BJ (cell line): ENCODE data around the gene NPTX1. TPM values are rescaled to one million over a fixed set of nuclear protein-coding genes. Genes with fewer than 3 reads are reported as not detected.

ENCODE experiments used
- CTCF ChIA-PET: fragments of 350-600 bp; formaldehyde crosslinking; extraction: SDS; loops from one replicate; lab custom pipeline; 2021; ENCODE audit warnings: antibody characterized with exemption, inconsistent platforms; lab: Yijun Ruan, JAX
- POLR2A ChIA-PET: fragments of 300-600 bp; sonication (Branson Sonifier 250); formaldehyde crosslinking; extraction: SDS; loops from one replicate; lab custom pipeline; 2021; ENCODE audit warnings: antibody characterized with exemption; lab: Charles Lee
- DNase-seq: peaks from one replicate; pipeline ENCODE4 v3.0.0-alpha.2; 2011; ENCODE audit warnings: low read depth
- H3K27me3 ChIP-seq: 2 replicates; pipeline ENCODE4 v1.6.0; 2011; ENCODE audit warnings: low read length; ENCODE audit not compliant: control insufficient read depth, insufficient read depth
- H3K36me3 ChIP-seq: 2 replicates; pipeline ENCODE4 v1.5.1; 2011; ENCODE audit warnings: low read length; ENCODE audit not compliant: control insufficient read depth, insufficient read depth
- H3K4me3 ChIP-seq: 2 replicates; pipeline ENCODE4 v1.5.1; 2011; ENCODE audit warnings: low read depth, mild to moderate bottlenecking, control low read depth, low read length
- polyA plus RNA-seq: library from polyadenylated mRNA; depleted of rRNA; stranded (reverse); fragments of >200 nt; gene quantifications from 2 replicates; pipeline ENCODE4 v1.2.3, GENCODE V29; 2011
- TF ChIP-seq, protein P1 (sequence below): IDR thresholded peaks from 2 replicates; pipeline ENCODE4 v1.5.1; 2011; ENCODE audit warnings: low read depth, mild to moderate bottlenecking, control low read depth, inconsistent platforms, low read length, moderate library complexity; ENCODE audit not compliant: insufficient read depth

Gene NPTX1
- polyA plus RNA-seq, 1 experiment, result 0.43 TPM

DNA sequence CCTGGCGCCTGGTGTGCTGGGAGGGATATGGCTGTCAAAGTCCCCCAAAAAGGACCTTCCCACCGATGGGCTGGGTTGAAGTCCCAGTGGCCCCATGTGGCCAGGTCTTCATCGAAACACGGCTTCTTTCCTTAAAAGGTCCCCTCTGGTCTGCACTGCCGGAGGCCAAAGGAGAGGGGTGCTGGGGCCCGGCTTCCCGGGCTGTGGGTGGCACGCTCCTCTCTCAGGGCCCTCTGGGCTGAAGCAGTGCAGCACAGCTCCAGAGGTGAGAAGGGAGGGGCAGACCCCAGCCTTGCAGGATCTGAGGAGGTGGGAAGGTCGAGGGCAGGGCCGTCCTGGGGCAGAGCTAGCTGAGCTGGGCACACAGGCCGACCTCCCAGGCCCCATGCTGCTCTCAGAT is 6.7 kb downstream of the NPTX1 start:
- CTCF ChIA-PET, result interaction anchor here (1.3 kb wide), 1 partner anchor 42 kb away, joined by 5 read pairs; no protein-coding TSS in a partner anchor
- POLR2A ChIA-PET, result no interaction called here
- no peak for DNase-seq
- H3K27me3 ChIP-seq, result peaks cover 63% of the 10 kb centered on the region
- no peak overlapping the region for H3K4me3 ChIP-seq
- TF ChIP-seq, protein P1, sequence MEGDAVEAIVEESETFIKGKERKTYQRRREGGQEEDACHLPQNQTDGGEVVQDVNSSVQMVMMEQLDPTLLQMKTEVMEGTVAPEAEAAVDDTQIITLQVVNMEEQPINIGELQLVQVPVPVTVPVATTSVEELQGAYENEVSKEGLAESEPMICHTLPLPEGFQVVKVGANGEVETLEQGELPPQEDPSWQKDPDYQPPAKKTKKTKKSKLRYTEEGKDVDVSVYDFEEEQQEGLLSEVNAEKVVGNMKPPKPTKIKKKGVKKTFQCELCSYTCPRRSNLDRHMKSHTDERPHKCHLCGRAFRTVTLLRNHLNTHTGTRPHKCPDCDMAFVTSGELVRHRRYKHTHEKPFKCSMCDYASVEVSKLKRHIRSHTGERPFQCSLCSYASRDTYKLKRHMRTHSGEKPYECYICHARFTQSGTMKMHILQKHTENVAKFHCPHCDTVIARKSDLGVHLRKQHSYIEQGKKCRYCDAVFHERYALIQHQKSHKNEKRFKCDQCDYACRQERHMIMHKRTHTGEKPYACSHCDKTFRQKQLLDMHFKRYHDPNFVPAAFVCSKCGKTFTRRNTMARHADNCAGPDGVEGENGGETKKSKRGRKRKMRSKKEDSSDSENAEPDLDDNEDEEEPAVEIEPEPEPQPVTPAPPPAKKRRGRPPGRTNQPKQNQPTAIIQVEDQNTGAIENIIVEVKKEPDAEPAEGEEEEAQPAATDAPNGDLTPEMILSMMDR, result no peak
- H3K36me3 ChIP-seq, result no peaks in the 10 kb centered on the region

DNA sequence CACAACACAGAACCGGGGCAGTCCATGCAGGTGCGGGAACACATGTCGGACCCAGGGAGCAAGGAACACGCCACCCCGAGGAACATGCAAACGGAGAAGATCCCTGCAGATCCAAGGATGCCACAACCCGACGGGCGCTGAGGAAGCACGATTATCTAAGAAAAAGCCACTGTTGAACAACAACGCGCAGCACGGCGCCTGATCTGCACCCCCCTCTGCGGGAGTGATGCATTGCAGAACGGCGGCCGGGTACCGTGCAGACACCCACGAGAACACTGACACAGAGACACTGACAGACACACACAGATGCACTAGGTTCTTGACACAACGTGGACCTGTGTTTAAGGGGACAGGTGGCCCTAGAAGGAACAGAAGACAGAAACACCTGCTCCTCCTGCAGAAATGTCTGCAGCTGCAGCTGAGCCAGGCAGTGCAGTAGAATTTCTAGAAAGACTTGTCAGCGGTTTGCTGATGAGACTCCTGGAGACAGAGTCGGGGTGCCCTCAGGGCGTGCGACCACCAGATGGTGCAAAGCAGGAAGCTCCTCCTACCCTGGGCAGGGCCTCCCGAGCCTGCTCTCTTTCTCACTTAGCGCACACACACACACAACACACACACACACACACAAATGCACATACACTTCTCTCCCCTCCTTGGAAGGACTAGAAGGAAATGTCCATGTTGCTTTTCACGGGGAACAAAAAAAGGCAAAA is 7.5 kb downstream of the NPTX1 start:
- peaks cover 60% of the 10 kb centered on the region for H3K27me3 ChIP-seq
- no peak for DNase-seq
- no peaks in the 10 kb centered on the region for H3K36me3 ChIP-seq
- POLR2A ChIA-PET, result no interaction called here
- no peak overlapping the region for H3K4me3 ChIP-seq
- CTCF ChIA-PET, result interaction anchor here (1.3 to 1.9 kb wide), 2 partner anchors 8 to 42 kb away, joined by 5 to 6 read pairs; partner anchors contain the start of gene NPTX1
- TF ChIP-seq, protein P1, result no peak

DNA sequence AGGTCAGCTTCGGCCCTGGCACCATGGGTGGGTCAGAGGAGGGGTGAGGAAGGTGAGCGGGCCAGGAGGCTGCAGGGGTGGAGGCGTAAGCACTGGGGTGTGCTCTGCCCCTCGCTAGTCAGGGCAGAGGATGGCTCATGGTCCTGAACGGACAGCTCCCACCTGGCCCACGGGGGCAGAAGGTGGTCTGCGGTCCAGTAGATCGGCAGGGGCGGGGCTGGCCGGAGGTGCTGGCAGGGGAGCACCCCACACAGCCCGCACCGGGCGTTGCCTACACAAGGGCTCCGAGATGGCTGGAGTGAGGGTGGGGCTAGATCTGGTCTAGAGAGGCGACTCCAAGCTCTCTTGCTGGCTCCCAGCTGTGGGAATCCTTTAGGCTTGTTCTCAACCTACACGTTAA is 8.2 kb downstream of the NPTX1 start:
- Histone ChIP-seq H3K4me3 (no peak overlapping the region), H3K36me3 (no peaks in the 10 kb centered on the region), H3K27me3 (peaks cover 60% of the 10 kb centered on the region)
- DNase-seq, result no peak
- CTCF ChIA-PET, result interaction anchor here (0.8 to 1.9 kb wide), 2 partner anchors 9 to 391 kb away, joined by 3 to 6 read pairs; partner anchors contain the start of gene NPTX1
- TF ChIP-seq, protein P1, result no peak
- POLR2A ChIA-PET, result no interaction called here

DNA sequence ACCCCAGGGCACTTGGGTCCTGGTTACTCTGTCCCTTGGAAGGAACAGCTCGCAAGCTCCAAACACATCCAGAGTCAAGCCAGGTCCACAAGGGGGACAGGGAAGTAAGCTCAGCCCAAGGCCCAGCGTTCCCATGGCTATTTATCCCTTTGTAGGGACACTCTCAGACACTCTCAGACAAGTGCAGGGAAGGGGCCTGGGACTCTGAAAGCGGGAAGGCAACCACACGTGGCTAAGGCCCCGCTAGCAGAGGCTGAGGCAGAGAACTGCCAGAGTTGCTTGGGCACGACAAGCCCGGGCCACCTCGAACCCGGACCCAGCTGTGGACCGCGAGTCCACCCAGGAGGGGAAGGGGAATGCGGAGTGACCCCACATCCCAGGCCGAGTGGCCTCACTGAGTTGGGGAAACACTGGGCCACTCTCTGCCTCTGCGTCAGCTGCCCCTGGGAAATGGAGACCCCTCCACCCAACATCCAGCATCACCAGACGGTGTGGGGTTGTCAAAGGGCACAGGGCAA is 10.2 kb downstream of the NPTX1 start:
- TF ChIP-seq, protein P1, result no peak
- ChIA-PET CTCF (no interaction called here), POLR2A (no interaction called here)
- DNase-seq, result no peak
- Histone ChIP-seq H3K27me3 (peaks cover 52% of the 10 kb centered on the region), H3K36me3 (no peaks in the 10 kb centered on the region), H3K4me3 (no peak overlapping the region)

DNA sequence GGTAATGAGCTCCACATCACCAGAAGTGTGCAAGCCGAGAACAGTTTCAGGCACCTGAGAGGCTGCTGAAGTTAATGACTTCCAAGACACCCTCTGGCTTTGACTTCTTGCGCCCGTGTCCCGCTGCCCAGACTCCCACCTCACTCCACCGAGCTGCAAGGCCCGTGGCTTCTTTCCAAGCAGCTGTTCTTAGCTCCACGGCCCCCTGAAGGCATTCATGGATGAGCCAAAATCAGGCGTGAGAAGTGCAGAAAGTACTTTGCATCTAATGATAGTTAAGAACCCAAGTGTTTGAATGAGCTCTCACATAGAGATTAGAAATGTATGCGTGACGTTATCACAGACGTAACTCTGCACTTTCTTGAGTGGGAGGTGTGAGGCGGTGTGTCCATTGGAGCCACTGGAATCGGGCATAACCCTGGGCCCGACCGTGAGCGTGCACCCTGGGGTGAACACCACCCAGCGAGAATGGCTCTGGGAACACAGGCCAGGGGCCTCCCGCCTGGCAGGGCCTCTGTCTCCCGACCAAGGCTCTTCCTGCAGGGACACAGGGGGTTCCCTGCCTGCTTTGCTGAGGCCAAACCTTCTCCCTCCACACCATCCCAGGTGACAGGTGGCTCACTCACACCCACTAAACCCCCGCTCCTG is 11.0 kb downstream of the NPTX1 start:
- ChIA-PET POLR2A (no interaction called here), CTCF (no interaction called here)
- TF ChIP-seq, protein P1, result no peak
- H3K27me3 ChIP-seq, result peaks cover 51% of the 10 kb centered on the region
- no peaks in the 10 kb centered on the region for H3K36me3 ChIP-seq
- DNase-seq, result no peak
- H3K4me3 ChIP-seq, result no peak overlapping the region
